HepG2 (cell line): ENCODE measurements around the gene STK32B. TPM values are rescaled to one million over a fixed set of nuclear protein-coding genes. Genes with fewer than 3 reads are reported as not detected.

Experiments
- ATAC-seq: fragments of 200-7000 bp; cut with Tn5 transposase; 3 replicates; pipeline ENCODE4 v1.9.1; 2020; ENCODE audit warnings: mild to moderate bottlenecking, moderate library complexity
- Bru-seq: library from RNA; stranded (reverse); fragments of 400-500 nt; gene quantifications from one replicate; lab custom pipeline; 2021; lab: Mats Ljungman, UMichigan
- BruChase-seq, 2 experiments: library from RNA; stranded (reverse); fragments of 400-500 nt; gene quantifications; one replicate each; lab custom pipeline; 2021; lab: Mats Ljungman, UMichigan
- BruUV-seq: library from RNA; stranded (reverse); fragments of 400-500 nt; replicated peaks from 2 replicates; lab custom pipeline; 2021; lab: Mats Ljungman, UMichigan
- CTCF ChIA-PET: fragments of 300-600 bp; formaldehyde crosslinking; extraction: SDS; loops from one replicate; lab custom pipeline; 2021; ENCODE audit warnings: low total read pairs, inconsistent platforms, low intra/inter-chr PET ratio; lab: Yijun Ruan, JAX
- POLR2A ChIA-PET: fragments of 350-600 bp; sonication (Branson Sonifier 250); formaldehyde crosslinking; loops from one replicate; lab custom pipeline; 2020; ENCODE audit warnings: antibody characterized with exemption, inconsistent platforms; lab: Yijun Ruan, JAX
- DNase-seq: peaks from one replicate; pipeline ENCODE4 v3.0.0-alpha.2; 2015; ENCODE audit warnings: low spot score
- FAIRE-seq: peaks from 3 replicates; lab custom pipeline; 2011; peaks lifted over from hg19 to GRCh38; lab: Jason Lieb, UNC
- H2AFZ ChIP-seq: one replicate; pipeline ENCODE4 v1.6.1; 2011; ENCODE audit warnings: low read length, inconsistent platforms
- H3K27ac ChIP-seq: fragments of 300-600 bp; 3 replicates; pipeline ENCODE4 v1.8.0; 2011; ENCODE audit warnings: mixed run types, mild to moderate bottlenecking, mixed read lengths, low read length, inconsistent platforms; ENCODE audit not compliant: insufficient read depth; ENCODE audit errors: extremely low read length
- H3K27me3 ChIP-seq, 2 experiments: fragments of 200-600 bp in 1 of 2; 2 replicates in 1 of 2; 3 replicates in 1 of 2; pipeline versions ENCODE4 v1.6.0 to v1.8.0; 2011; ENCODE audit warnings: low read length in 2 of 2, mild to moderate bottlenecking in 2 of 2, moderate library complexity in 2 of 2, inconsistent platforms in 1 of 2; ENCODE audit not compliant: insufficient read depth in 2 of 2, control insufficient read depth in 1 of 2
- H3K36me3 ChIP-seq, 2 experiments: fragments of 200-600 bp in 1 of 2; replicated peaks in 1 of 2; 2 replicates in 1 of 2; 3 replicates in 1 of 2; pipeline versions ENCODE4 v1.5.1 to v1.8.0; 2011; ENCODE audit warnings: low read length in 2 of 2, inconsistent platforms in 1 of 2; ENCODE audit not compliant: insufficient read depth in 2 of 2, control insufficient read depth in 1 of 2
- H3K4me1 ChIP-seq: 2 replicates; pipeline ENCODE4 v1.5.1; 2012; ENCODE audit warnings: low read length, inconsistent platforms; ENCODE audit not compliant: insufficient read depth
- H3K4me2 ChIP-seq: 2 replicates; pipeline ENCODE4 v1.6.0; 2011; ENCODE audit warnings: low read depth, low read length, inconsistent platforms
- H3K4me3 ChIP-seq, 3 experiments: fragments of 200-600 bp in 1 of 3; sonication (generic), shearing (Covaris generic) in 1 of 3; replicated peaks in 1 of 3; 2 replicates each; pipeline ENCODE4 v1.5.1; 2011 to 2016; ENCODE audit warnings: low read length in 3 of 3, inconsistent platforms in 2 of 3, low read depth in 2 of 3, mild to moderate bottlenecking in 2 of 3, control low read depth in 1 of 3, mixed read lengths in 1 of 3; ENCODE audit not compliant: insufficient read depth in 1 of 3
- H3K79me2 ChIP-seq: one replicate; pipeline ENCODE4 v1.6.1; 2011; ENCODE audit warnings: low read length, inconsistent platforms; ENCODE audit not compliant: insufficient read depth
- H3K9ac ChIP-seq: 2 replicates; pipeline ENCODE4 v1.6.0; 2011; ENCODE audit warnings: mild to moderate bottlenecking, low read depth, low read length, inconsistent platforms; ENCODE audit not compliant: insufficient read depth
- H3K9me3 ChIP-seq: 2 replicates; pipeline ENCODE4 v1.5.1; 2012; ENCODE audit warnings: mild to moderate bottlenecking, low read length
- H4K20me1 ChIP-seq: 2 replicates; pipeline ENCODE4 v1.6.0; 2011; ENCODE audit warnings: inconsistent platforms, mild to moderate bottlenecking, low read length, moderate library complexity; ENCODE audit not compliant: insufficient read depth
- IKZF5 ChIP-seq: IDR thresholded peaks from 2 replicates; pipeline ENCODE4 v1.6.1; 2018; ENCODE audit warnings: missing genetic modification reagents, mild to moderate bottlenecking, missing compliant biosample characterization
- MED13 ChIP-seq: sonication (generic); formaldehyde crosslinking; IDR thresholded peaks from 2 replicates; pipeline ENCODE4 v1.5.0; 2020; ENCODE audit warnings: missing genetic modification reagents
- ZBTB37 ChIP-seq: sonication (generic); formaldehyde crosslinking; IDR thresholded peaks from 2 replicates; pipeline ENCODE4 v1.4.0; 2020; ENCODE audit warnings: mild to moderate bottlenecking, missing genetic modification reagents
- ZBTB7B ChIP-seq: sonication (generic); formaldehyde crosslinking; IDR thresholded peaks from 2 replicates; pipeline ENCODE4 v1.4.0; 2020; ENCODE audit warnings: missing genetic modification reagents
- ZHX1 ChIP-seq: sonication (generic); formaldehyde crosslinking; IDR thresholded peaks from 2 replicates; pipeline ENCODE4 v1.8.1; 2022; ENCODE audit warnings: low read depth, mild to moderate bottlenecking, missing genetic modification reagents
- ZNF556 ChIP-seq: sonication (generic); formaldehyde crosslinking; IDR thresholded peaks from 2 replicates; pipeline ENCODE4 v1.4.0; 2020; ENCODE audit warnings: mild to moderate bottlenecking, missing genetic modification reagents, borderline replicate concordance
- WGBS: methylation state at CpG from one replicate; pipeline ENCODE4 v1.1.6; 2017; ENCODE audit warnings: low lambda C conversion rate; 5-methylcytosine and 5-hydroxymethylcytosine counted together
- in situ Hi-C: cut with HindIII; loops from 2 replicates; pipeline ENCODE4 v1.10.0; 2017; ENCODE audit warnings: low pct_unique_long_range_greater_than_20kb; ENCODE audit not compliant: extremely low pct_ligation_motif_present
- intact Hi-C: fragments of 100-400 bp; cut with micrococcal nuclease; formaldehyde crosslinking; loops from one replicate; pipeline ENCODE4 v1.10.0; 2022; ENCODE audit not compliant: unreplicated experiment
- long read RNA-seq, 2 experiments: library from RNA in 1 of 2; library from polyadenylated mRNA in 1 of 2; stranded (forward) in 1 of 2; unstranded in 1 of 2; transcript quantifications; one replicate each; pipeline ENCODE4 v2.0.0, GENCODE V29; 2019 to 2022
- polyA minus RNA-seq, 3 experiments: library from RNA; depleted of rRNA, polyadenylated mRNA; stranded (reverse); fragments of >200 nt; gene quantifications; 2 replicates each; pipeline ENCODE4 v1.2.3, GENCODE V29; 2011; ENCODE audit warnings: low replicate concordance in 1 of 3
- polyA plus RNA-seq, 8 experiments: library from polyadenylated mRNA; depleted of rRNA in 3 of 8; stranded (reverse) in 7 of 8; unstranded in 1 of 8; fragments of >200 nt; fragmentation: Illumina TruSeq in 4 of 8; extraction: Trizol in 4 of 8; gene quantifications; 2 replicates each; pipeline versions ENCODE4 v1.2.1 to v1.2.3, GENCODE V29; 2011 to 2016; ENCODE audit warnings: low read depth in 4 of 8, missing spikeins in 1 of 8, mixed read lengths in 1 of 8; ENCODE audit not compliant: insufficient read depth in 1 of 8
- total RNA-seq, 5 experiments: library from RNA; depleted of rRNA; stranded (reverse); fragments of >200 nt; fragmentation: Illumina TruSeq; extraction: Trizol; gene quantifications; 2 replicates each; pipeline ENCODE4 v1.2.3, GENCODE V29; 2016; ENCODE audit warnings: low read depth in 1 of 5

Gene STK32B
- total RNA-seq (2016; rRNA removed; fragmentation: Illumina TruSeq; extraction: Trizol) = not detected in 2 replicates
- total RNA-seq (2016; cell fraction: cytosol; rRNA removed; fragmentation: Illumina TruSeq; extraction: Trizol; ENCODE audit: low read depth) = not detected in 2 replicates
- total RNA-seq (2016; cell fraction: insoluble cytoplasmic fraction; rRNA removed; fragmentation: Illumina TruSeq; extraction: Trizol) = not detected in 2 replicates
- not detected in 2 replicates for total RNA-seq (2016; cell fraction: membrane; rRNA removed; fragmentation: Illumina TruSeq; extraction: Trizol)
- not detected in 2 replicates for total RNA-seq (2016; cell fraction: nucleus; rRNA removed; fragmentation: Illumina TruSeq; extraction: Trizol)
- polyA plus RNA-seq (2011; rRNA removed) = not detected in 2 replicates
- polyA plus RNA-seq (2011; cell fraction: cytosol; rRNA removed) = not detected in 2 replicates
- not detected in 2 replicates for polyA plus RNA-seq (2011; cell fraction: nucleus; rRNA removed)
- not detected in 2 replicates for polyA plus RNA-seq (2012)
- not detected in 2 replicates for polyA plus RNA-seq (2016; cell fraction: cytosol; fragmentation: Illumina TruSeq; extraction: Trizol; ENCODE audit: low read depth)
- polyA plus RNA-seq (2016; cell fraction: insoluble cytoplasmic fraction; fragmentation: Illumina TruSeq; extraction: Trizol; ENCODE audit: low read depth) = not detected in 2 replicates
- polyA plus RNA-seq (2016; cell fraction: membrane; fragmentation: Illumina TruSeq; extraction: Trizol; ENCODE audit: low read depth) = not detected in 2 replicates
- polyA plus RNA-seq (2016; cell fraction: nucleus; fragmentation: Illumina TruSeq; extraction: Trizol; ENCODE audit: insufficient read depth, low read depth) = not detected in 2 replicates
- polyA minus RNA-seq (2011; rRNA and poly(A)+ RNA removed; ENCODE audit: low replicate concordance) = not detected in 2 replicates
- not detected in 2 replicates for polyA minus RNA-seq (2011; cell fraction: cytosol; rRNA and poly(A)+ RNA removed)
- not detected in 2 replicates for polyA minus RNA-seq (2011; cell fraction: nucleus; rRNA and poly(A)+ RNA removed)
- percentile 2 among the genes with signal in this experiment for Bru-seq, nascent RNA
- percentile 4 among the genes with signal in this experiment for BruChase-seq, experiment 1, labeled RNA remaining after a 6-hour chase
- BruChase-seq, experiment 2, labeled RNA remaining after a 2-hour chase = percentile 5 among the genes with signal in this experiment
- long read RNA-seq, experiment 1 = 0 reads
- long read RNA-seq, experiment 2 = 0 reads

DNA sequence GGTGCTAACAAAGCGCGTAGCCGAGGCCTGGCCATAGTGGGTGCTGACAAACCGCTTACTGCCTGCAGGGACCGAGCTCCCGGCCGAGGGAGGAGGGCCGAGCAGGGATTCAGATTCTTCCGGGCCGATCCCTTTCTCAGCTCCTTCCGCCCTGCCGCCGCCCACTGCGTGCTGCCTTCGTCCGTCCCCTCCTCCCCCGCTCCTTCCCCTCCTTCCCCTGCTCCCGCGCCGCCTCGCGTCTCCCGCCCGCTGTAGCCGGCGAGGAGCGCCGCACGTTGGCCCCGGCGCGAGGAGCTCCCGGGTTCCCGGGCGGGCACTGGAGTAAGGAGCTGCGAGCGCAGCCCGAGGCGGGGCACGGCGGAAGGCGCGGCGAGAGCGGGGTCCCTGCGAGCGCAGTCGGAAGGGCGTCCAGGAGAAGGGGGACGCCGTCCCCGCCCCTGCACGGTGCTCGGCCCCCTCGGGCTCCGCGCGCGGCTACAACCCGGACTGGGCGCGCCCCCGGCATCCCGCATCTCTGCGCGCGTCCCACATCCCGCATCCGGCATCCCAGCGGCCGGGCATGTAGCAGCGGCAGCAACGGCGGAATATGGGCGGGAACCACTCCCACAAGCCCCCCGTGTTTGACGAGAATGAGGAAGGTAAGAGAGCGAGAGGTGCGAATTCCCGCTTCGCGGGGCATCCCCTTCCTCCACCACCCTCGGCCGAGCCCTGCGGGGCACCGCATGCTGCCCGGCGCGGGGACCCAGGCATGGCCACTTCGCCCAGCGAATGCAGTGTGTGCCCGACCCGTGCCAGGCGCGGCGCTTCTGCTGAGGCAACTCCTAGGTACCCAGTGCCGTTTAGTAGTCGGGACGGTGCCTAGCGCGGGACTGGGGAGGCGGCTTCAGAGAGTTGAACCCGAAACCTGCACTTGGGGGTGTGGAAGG is at the start of gene STK32B:
Gene STK32B (plus strand): TSS at position 203 of the 926 bp plus-strand sequence.
- intact Hi-C loops (loop anchor here (5.0 kb wide), 1 partner anchor 741 kb away; no protein-coding TSS in a partner anchor), in situ Hi-C loops (loop anchor here (5.0 to 10.0 kb wide), 3 partner anchors 93 to 763 kb away; no protein-coding TSS in a partner anchor)
- ChIA-PET POLR2A (no interaction called here), CTCF (interaction anchor here (1.3 to 1.9 kb wide), 3 partner anchors 91 to 761 kb away, joined by 6 to 12 read pairs (median 7); no protein-coding TSS in a partner anchor)
- DNase-seq (no peak), ATAC-seq (no peak), FAIRE-seq (no peak)
- Histone ChIP-seq H3K36me3 (no peaks in the 10 kb centered on the region), H3K9me3 (no peaks in the 10 kb centered on the region), H3K9ac (no peak within 1 kb of the TSS), H3K4me1 (peaks cover 11% of the 10 kb centered on the region), H3K79me2 (no peaks in the 10 kb centered on the region), H3K27me3 (peaks cover 2 to 5% of the 10 kb centered on the region in 2 experiments; a peak in 1 of 5 replicates), H3K4me2 (no peak within 1 kb of the TSS), H4K20me1 (no peaks in the 10 kb centered on the region), H3K27ac (no peak within 1 kb of the TSS), H2AFZ (no peak within 1 kb of the TSS), H3K4me3 (no peak within 1 kb of the TSS)
- WGBS = 83% methylated on average over 81 of the region's 103 CpGs
- BruUV-seq = no TSS peak
- TF ChIP-seq IKZF5 (CRISPR knock-in tag) = no peak
- TF ChIP-seq ZNF556 (CRISPR knock-in tag) = no peak
- no peak for TF ChIP-seq ZBTB37 (CRISPR knock-in tag)
- no peak for TF ChIP-seq ZBTB7B (CRISPR knock-in tag)
- TF ChIP-seq MED13 (CRISPR knock-in tag) = no peak
- no peak for TF ChIP-seq ZHX1
